H9 (cell line): ENCODE results near the gene PIGW. TPM values are rescaled to one million over a fixed set of nuclear protein-coding genes. Genes with fewer than 3 reads are reported as not detected.

ENCODE experiments used
- DNase-seq: peaks from one replicate; pipeline ENCODE4 v3.0.0-alpha.2; 2017
- H2AFZ ChIP-seq: one replicate; pipeline ENCODE4 v1.6.1; 2013; ENCODE audit warnings: mild to moderate bottlenecking, low read length, control low read depth, moderate library complexity
- H2AK5ac ChIP-seq: 2 replicates; pipeline ENCODE4 v1.6.1; 2013; ENCODE audit warnings: low read length, control low read depth, mixed read lengths; ENCODE audit not compliant: insufficient read length
- H2BK120ac ChIP-seq: one replicate; pipeline ENCODE4 v1.6.1; 2013; ENCODE audit warnings: low read depth, mild to moderate bottlenecking, low read length, control low read depth, inconsistent platforms; ENCODE audit not compliant: poor library complexity, severe bottlenecking
- H2BK12ac ChIP-seq: 2 replicates; pipeline ENCODE4 v1.6.1; 2013; ENCODE audit warnings: low read length, control low read depth, mixed read lengths, low read depth; ENCODE audit not compliant: insufficient read length
- H2BK15ac ChIP-seq: 2 replicates; pipeline ENCODE4 v1.6.1; 2013; ENCODE audit warnings: low read depth, low read length, control low read depth
- H2BK20ac ChIP-seq: one replicate; pipeline ENCODE4 v1.6.1; 2013; ENCODE audit warnings: low read depth, mild to moderate bottlenecking, low read length, control low read depth, inconsistent platforms; ENCODE audit not compliant: poor library complexity, severe bottlenecking
- H2BK5ac ChIP-seq: 2 replicates; pipeline ENCODE4 v1.6.1; 2013; ENCODE audit warnings: low read length, control low read depth, mixed read lengths; ENCODE audit not compliant: insufficient read length
- H3K14ac ChIP-seq: 2 replicates; pipeline ENCODE4 v1.6.1; 2013; ENCODE audit warnings: low read length, control low read depth; ENCODE audit not compliant: insufficient read depth
- H3K18ac ChIP-seq: 2 replicates; pipeline ENCODE4 v1.6.1; 2013; ENCODE audit warnings: low read depth, mild to moderate bottlenecking, mixed read lengths, low read length, control low read depth; ENCODE audit not compliant: insufficient read length
- H3K23ac ChIP-seq: 2 replicates; pipeline ENCODE4 v1.6.1; 2013; ENCODE audit warnings: low read length, control low read depth, mixed read lengths, low read depth; ENCODE audit not compliant: insufficient read length
- H3K23me2 ChIP-seq: 2 replicates; pipeline ENCODE4 v1.6.1; 2013; ENCODE audit warnings: low read depth, mild to moderate bottlenecking, mixed read lengths, low read length, control low read depth; ENCODE audit not compliant: insufficient read length, poor library complexity, severe bottlenecking
- H3K27ac ChIP-seq: 2 replicates; pipeline ENCODE4 v1.5.1; 2013; ENCODE audit warnings: low read length, control low read depth, mixed read lengths, low read depth; ENCODE audit not compliant: insufficient read length
- H3K27me3 ChIP-seq: 2 replicates; pipeline ENCODE4 v1.6.1; 2013; ENCODE audit warnings: low read length, control low read depth, inconsistent platforms; ENCODE audit not compliant: insufficient read depth
- H3K4ac ChIP-seq: 2 replicates; pipeline ENCODE4 v1.6.1; 2013; ENCODE audit warnings: low read depth, mild to moderate bottlenecking, control low read depth, inconsistent platforms, low read length, moderate library complexity
- H3K4me1 ChIP-seq: 2 replicates; pipeline ENCODE4 v1.6.1; 2013; ENCODE audit warnings: low read length, control low read depth, inconsistent platforms; ENCODE audit not compliant: insufficient read depth
- H3K4me2 ChIP-seq: 2 replicates; pipeline ENCODE4 v1.6.1; 2013; ENCODE audit warnings: low read length, control low read depth, mixed read lengths; ENCODE audit not compliant: insufficient read length, insufficient read depth
- H3K56ac ChIP-seq: 2 replicates; pipeline ENCODE4 v1.6.1; 2013; ENCODE audit warnings: low read depth, mild to moderate bottlenecking, mixed read lengths, low read length, control low read depth; ENCODE audit not compliant: insufficient read length
- H3K79me1 ChIP-seq: 2 replicates; pipeline ENCODE4 v1.6.1; 2013; ENCODE audit warnings: low read depth, mild to moderate bottlenecking, moderate library complexity, low read length, control low read depth, inconsistent platforms; ENCODE audit not compliant: insufficient read depth, poor library complexity, severe bottlenecking
- H3K79me2 ChIP-seq: 2 replicates; pipeline ENCODE4 v1.6.1; 2013; ENCODE audit warnings: low read length, control low read depth, inconsistent platforms; ENCODE audit not compliant: insufficient read depth
- H3K9ac ChIP-seq: 2 replicates; pipeline ENCODE4 v1.6.1; 2013; ENCODE audit warnings: low read length, control low read depth, mixed read lengths; ENCODE audit not compliant: insufficient read length; ENCODE audit errors: extremely low read depth
- H3K9me3 ChIP-seq: one replicate; pipeline ENCODE4 v1.6.1; 2013; ENCODE audit warnings: low read depth, low read length, inconsistent platforms; ENCODE audit not compliant: control insufficient read depth
- H3T11ph ChIP-seq: one replicate; pipeline ENCODE4 v1.6.1; 2013; ENCODE audit warnings: mild to moderate bottlenecking, low read length, control low read depth, inconsistent platforms
- H4K20me1 ChIP-seq: one replicate; pipeline ENCODE4 v1.6.1; 2013; ENCODE audit not compliant: control insufficient read depth, insufficient read length, insufficient read depth
- H4K5ac ChIP-seq: 2 replicates; pipeline ENCODE4 v1.6.1; 2013; ENCODE audit warnings: low read depth, mild to moderate bottlenecking, mixed read lengths, low read length, control low read depth; ENCODE audit not compliant: insufficient read length
- H4K8ac ChIP-seq: replicated peaks from 2 replicates; pipeline ENCODE4 v1.6.1; 2013; ENCODE audit warnings: low read length, control low read depth, mixed read lengths, low read depth; ENCODE audit not compliant: insufficient read length
- H4K91ac ChIP-seq: 2 replicates; pipeline ENCODE4 v1.6.1; 2013; ENCODE audit warnings: low read depth, mild to moderate bottlenecking, moderate library complexity, mixed read lengths, low read length, control low read depth; ENCODE audit not compliant: insufficient read length
- H3K27ac Mint-ChIP-seq, 3 experiments: 2 replicates in 2 of 3; 3 replicates in 1 of 3; pipeline ENCODE4 v1.8.0; 2020 to 2021; ENCODE audit warnings: mixed read lengths in 3 of 3, mild to moderate bottlenecking in 1 of 3, moderate library complexity in 1 of 3
- H3K27me3 Mint-ChIP-seq: 2 replicates; pipeline ENCODE4 v1.8.0; 2021; ENCODE audit warnings: low read depth, mild to moderate bottlenecking, moderate library complexity, mixed read lengths
- H3K36me3 Mint-ChIP-seq, 3 experiments: 2 replicates in 2 of 3; 3 replicates in 1 of 3; pipeline ENCODE4 v1.8.0; 2020 to 2021; ENCODE audit warnings: low read depth in 3 of 3, mixed read lengths in 3 of 3; ENCODE audit not compliant: insufficient read depth in 1 of 3
- H3K4me1 Mint-ChIP-seq, 2 experiments: 2 replicates each; pipeline ENCODE4 v1.8.0; 2020; ENCODE audit warnings: mixed read lengths in 2 of 2
- H3K4me3 Mint-ChIP-seq, 2 experiments: 2 replicates in 1 of 2; 3 replicates in 1 of 2; pipeline ENCODE4 v1.8.0; 2020 to 2021; ENCODE audit warnings: mild to moderate bottlenecking in 2 of 2, mixed read lengths in 2 of 2, moderate library complexity in 1 of 2
- H3K9me3 Mint-ChIP-seq, 2 experiments: 2 replicates in 1 of 2; 3 replicates in 1 of 2; pipeline ENCODE4 v1.8.0; 2020; ENCODE audit warnings: mild to moderate bottlenecking in 2 of 2, mixed read lengths in 2 of 2, moderate library complexity in 1 of 2
- WGBS: extraction: QIAGEN DNeasy Blood & Tissue Kit; methylation state at CpG from one replicate; pipeline ENCODE4 v1.1.7; 2013; ENCODE audit warnings: missing lambda C conversion rate, low lambda C conversion rate, mixed read lengths; ENCODE audit not compliant: insufficient read length; ENCODE audit errors: extremely low coverage; 5-methylcytosine and 5-hydroxymethylcytosine counted together
- total RNA-seq: library from RNA; stranded (reverse); gene quantifications from 2 replicates; pipeline ENCODE4 v1.2.1, GENCODE V29; 2021
- TF ChIP-seq, protein P1 (sequence below): fragments of 200-600 bp; sonication (generic); conservative IDR thresholded peaks from 3 replicates; pipeline ENCODE4 v1.8.0; 2021; ENCODE audit warnings: antibody characterized with exemption, mild to moderate bottlenecking

PIGW gene
- total RNA-seq, 1 experiment from 2014 or later = 26.2 TPM

DNA sequence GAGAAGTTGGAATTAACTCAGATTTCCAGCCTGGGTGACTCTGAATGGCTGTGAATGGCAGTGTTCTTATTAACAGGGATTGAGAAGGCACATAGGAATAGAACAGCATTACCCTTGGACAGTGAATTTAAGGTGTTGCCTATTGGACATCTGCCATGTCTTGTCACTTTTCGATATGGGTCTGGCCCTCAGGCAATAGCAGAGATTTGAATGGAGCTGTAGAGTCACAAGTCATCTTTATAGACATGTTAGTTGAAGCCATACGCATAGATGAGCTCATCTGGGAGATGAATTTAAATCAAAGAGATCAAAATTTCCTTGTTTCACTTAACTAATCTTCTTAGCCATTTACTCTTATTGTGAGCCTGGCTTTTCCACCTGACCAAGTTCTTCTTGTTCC is 42.0 kb downstream of the PIGW start:
- Mint-ChIP-seq H3K27ac (no peak overlapping the region), H3K9me3 (no peaks in the 10 kb centered on the region)
- no peaks in the 10 kb centered on the region for H3K79me2 ChIP-seq

More for the DNA sequence above, 42.0 kb downstream of the PIGW start:
- Histone ChIP-seq H3T11ph (no peak overlapping the region), H3K4me1 (no peaks in the 10 kb centered on the region), H2BK5ac (no peak overlapping the region), H4K91ac (no peak overlapping the region), H3K18ac (no peak overlapping the region), H2BK15ac (no peak overlapping the region), H2BK120ac (no peak overlapping the region), H2BK20ac (no peak overlapping the region), H3K56ac (no peak overlapping the region), H3K14ac (no peak overlapping the region), H3K27me3 (no peaks in the 10 kb centered on the region), H2BK12ac (no peak overlapping the region), H3K9ac (no peak overlapping the region), H2AK5ac (no peak overlapping the region), H3K9me3 (no peaks in the 10 kb centered on the region), H4K20me1 (no peaks in the 10 kb centered on the region), H3K23me2 (no peaks in the 10 kb centered on the region), H2AFZ (no peak overlapping the region), H4K8ac (no peak overlapping the region), H4K5ac (no peak overlapping the region), H3K27ac (no peak overlapping the region), H3K4ac (no peak overlapping the region), H3K23ac (no peak overlapping the region), H3K4me2 (no peak overlapping the region), H3K79me1 (no peaks in the 10 kb centered on the region)
- no peak for DNase-seq
- Mint-ChIP-seq H3K4me3 (no peak overlapping the region), H3K27me3 (no peaks in the 10 kb centered on the region), H3K4me1 (no peaks in the 10 kb centered on the region), H3K36me3 (peaks cover 21 to 50% (median 38%) of the 10 kb centered on the region in 3 experiments; a peak in 6 of 7 replicates)
- WGBS = no CpG with 5 or more reads among the region's 2 CpGs
- TF ChIP-seq, protein P1, sequence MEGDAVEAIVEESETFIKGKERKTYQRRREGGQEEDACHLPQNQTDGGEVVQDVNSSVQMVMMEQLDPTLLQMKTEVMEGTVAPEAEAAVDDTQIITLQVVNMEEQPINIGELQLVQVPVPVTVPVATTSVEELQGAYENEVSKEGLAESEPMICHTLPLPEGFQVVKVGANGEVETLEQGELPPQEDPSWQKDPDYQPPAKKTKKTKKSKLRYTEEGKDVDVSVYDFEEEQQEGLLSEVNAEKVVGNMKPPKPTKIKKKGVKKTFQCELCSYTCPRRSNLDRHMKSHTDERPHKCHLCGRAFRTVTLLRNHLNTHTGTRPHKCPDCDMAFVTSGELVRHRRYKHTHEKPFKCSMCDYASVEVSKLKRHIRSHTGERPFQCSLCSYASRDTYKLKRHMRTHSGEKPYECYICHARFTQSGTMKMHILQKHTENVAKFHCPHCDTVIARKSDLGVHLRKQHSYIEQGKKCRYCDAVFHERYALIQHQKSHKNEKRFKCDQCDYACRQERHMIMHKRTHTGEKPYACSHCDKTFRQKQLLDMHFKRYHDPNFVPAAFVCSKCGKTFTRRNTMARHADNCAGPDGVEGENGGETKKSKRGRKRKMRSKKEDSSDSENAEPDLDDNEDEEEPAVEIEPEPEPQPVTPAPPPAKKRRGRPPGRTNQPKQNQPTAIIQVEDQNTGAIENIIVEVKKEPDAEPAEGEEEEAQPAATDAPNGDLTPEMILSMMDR = no peak
